IMR-90 (cell line): ENCODE data around the gene SLC41A1.

Experiments used
- BHLHE40 ChIP-seq: fragments of 150-350 bp; IDR thresholded peaks from 2 replicates; pipeline ENCODE4 v1.6.1; 2016; ENCODE audit warnings: mild to moderate bottlenecking, low read depth, low read length
- CTCF ChIP-seq: conservative IDR thresholded peaks from 2 replicates; pipeline ENCODE4 v1.5.1; 2012; ENCODE audit warnings: mild to moderate bottlenecking, low read depth, low read length, improper control_type of control experiment
- POLR2A ChIP-seq: IDR thresholded peaks from 2 replicates; pipeline ENCODE4 v1.6.1; 2012; ENCODE audit warnings: mild to moderate bottlenecking, low read depth, low read length
- RCOR1 ChIP-seq: IDR thresholded peaks from 2 replicates; pipeline ENCODE4 v1.6.1; 2012; ENCODE audit warnings: mild to moderate bottlenecking, low read length, improper control_type of control experiment; ENCODE audit not compliant: insufficient replicate concordance

GRCh38 chr1:205852969-205853368, 40.0 kb upstream of the SLC41A1 start:
- TF ChIP-seq CTCF (no peak), POLR2A (no peak), RCOR1 (no peak), BHLHE40 (no peak)
